SK-N-SH (cell line): ENCODE results near the gene CPAMD8. TPM values are rescaled to one million over a fixed set of nuclear protein-coding genes. Genes with fewer than 3 reads are reported as not detected.

Experiments
- CTCF ChIA-PET: fragments of 300-600, 350-600 bp; formaldehyde crosslinking; extraction: SDS; loops from one replicate; lab custom pipeline; 2021; lab: Yijun Ruan, JAX
- POLR2A ChIA-PET: fragments of 350-600 bp; sonication (Branson Sonifier 250); formaldehyde crosslinking; extraction: SDS; loops from one replicate; lab custom pipeline; 2020; ENCODE audit warnings: antibody characterized with exemption, inconsistent platforms; lab: Yijun Ruan, JAX
- DNase-seq: peaks from one replicate; pipeline ENCODE4 v3.0.0; 2012
- H2AFZ ChIP-seq: fragments of 200-600 bp; sonication (generic); 2 replicates; pipeline ENCODE4 v1.8.1; 2016; ENCODE audit warnings: antibody characterized with exemption, mild to moderate bottlenecking, low read depth
- H3F3A ChIP-seq: fragments of 200-600 bp; sonication (generic); replicated peaks from 2 replicates; pipeline ENCODE3; 2016; ENCODE audit warnings: antibody characterized with exemption, mild to moderate bottlenecking; ENCODE audit not compliant: insufficient read depth
- H3K27ac ChIP-seq, 2 experiments: fragments of 200-500 bp in 1 of 2; fragments of 200-600 bp in 1 of 2; sonication (Bioruptor generic) in 1 of 2; sonication (generic), shearing (Covaris generic) in 1 of 2; 2 replicates each; pipeline versions ENCODE4 v1.5.1 to v1.6.1; 2014 to 2016; ENCODE audit warnings: low read depth in 2 of 2, inconsistent platforms in 1 of 2, low read length in 1 of 2, mild to moderate bottlenecking in 1 of 2, mixed read lengths in 1 of 2
- H3K27me3 ChIP-seq: fragments of 200-600 bp; sonication (generic), shearing (Covaris generic); 2 replicates; pipeline ENCODE4 v1.6.1; 2016; ENCODE audit warnings: mixed run types; ENCODE audit not compliant: insufficient read depth
- H3K36me3 ChIP-seq, 2 experiments: fragments of 200-500 bp in 1 of 2; fragments of 200-600 bp in 1 of 2; sonication (Bioruptor generic) in 1 of 2; sonication (generic) in 1 of 2; replicated peaks in 1 of 2; 2 replicates each; pipeline versions ENCODE3 to v1.5.1; 2014 to 2016; ENCODE audit warnings: low read length in 1 of 2, mild to moderate bottlenecking in 1 of 2; ENCODE audit not compliant: insufficient read depth in 2 of 2, control insufficient read depth in 1 of 2
- H3K4me1 ChIP-seq, 2 experiments: fragments of 200-500 bp in 1 of 2; fragments of 200-600 bp in 1 of 2; sonication (Bioruptor generic) in 1 of 2; sonication (generic), shearing (Covaris generic) in 1 of 2; 2 replicates each; pipeline versions ENCODE4 v1.5.1 to v1.6.1; 2014 to 2016; ENCODE audit warnings: low read depth in 1 of 2, low read length in 1 of 2, mixed run types in 1 of 2; ENCODE audit not compliant: insufficient read depth in 2 of 2, control insufficient read depth in 1 of 2
- H3K4me2 ChIP-seq: fragments of 200-600 bp; sonication (generic), shearing (Covaris generic); 2 replicates; pipeline ENCODE4 v1.6.1; 2017; ENCODE audit warnings: mixed run types
- H3K4me3 ChIP-seq, 2 experiments: fragments of 200-500 bp in 1 of 2; fragments of 200-600 bp in 1 of 2; sonication (Bioruptor generic) in 1 of 2; sonication (generic), shearing (Covaris generic) in 1 of 2; 2 replicates each; pipeline versions ENCODE4 v1.5.1 to v1.8.1; 2014 to 2016; ENCODE audit warnings: low read depth in 2 of 2, inconsistent platforms in 1 of 2, low read length in 1 of 2, mild to moderate bottlenecking in 1 of 2, mixed read lengths in 1 of 2, moderate library complexity in 1 of 2
- H3K79me2 ChIP-seq: fragments of 200-600 bp; sonication (generic); 2 replicates; pipeline ENCODE4 v1.8.1; 2017; ENCODE audit warnings: mild to moderate bottlenecking; ENCODE audit not compliant: insufficient read depth
- H3K9ac ChIP-seq: fragments of 200-600 bp; sonication (generic); 2 replicates; pipeline ENCODE4 v1.6.1; 2017; ENCODE audit warnings: mixed run types
- H3K9me2 ChIP-seq: fragments of 200-600 bp; sonication (generic); 2 replicates; pipeline ENCODE4 v1.6.1; 2017; ENCODE audit warnings: mixed run types
- H3K9me3 ChIP-seq: fragments of 200-600 bp; sonication (generic); 2 replicates; pipeline ENCODE4 v1.6.1; 2017; ENCODE audit warnings: mixed run types, mild to moderate bottlenecking, moderate library complexity
- H4K20me1 ChIP-seq: fragments of 200-600 bp; sonication (generic); 2 replicates; pipeline ENCODE4 v1.6.1; 2017; ENCODE audit warnings: mild to moderate bottlenecking, mixed run types; ENCODE audit not compliant: insufficient read depth
- FOXJ3 ChIP-seq: sonication (generic); formaldehyde crosslinking; IDR thresholded peaks from 2 replicates; pipeline ENCODE4 v1.5.1; 2020; ENCODE audit warnings: mild to moderate bottlenecking, missing genetic modification reagents
- GABPA ChIP-seq: IDR thresholded peaks from 2 replicates; pipeline ENCODE4 v1.4.0; 2012; ENCODE audit warnings: low read depth, mild to moderate bottlenecking
- POLR2AphosphoS5 ChIP-seq: IDR thresholded peaks from 2 replicates; pipeline ENCODE4 v1.6.1; 2012; ENCODE audit warnings: low read depth, low read length
- RCOR1 ChIP-seq: fragments of 150-350 bp; IDR thresholded peaks from 2 replicates; pipeline ENCODE4 v1.6.1; 2017; ENCODE audit warnings: antibody characterized with exemption, low read length
- SMC3 ChIP-seq: IDR thresholded peaks from 2 replicates; pipeline ENCODE4 v1.6.1; 2012; ENCODE audit warnings: low read depth, low read length, improper control_type of control experiment
- WGBS: methylation state at CpG from one replicate; pipeline ENCODE4 v1.1.6; 2017; ENCODE audit warnings: low lambda C conversion rate; 5-methylcytosine and 5-hydroxymethylcytosine counted together
- polyA plus RNA-seq, 3 experiments: library from polyadenylated mRNA; depleted of rRNA; stranded (reverse); fragments of >200 nt; gene quantifications; 2 replicates each; pipeline ENCODE4 v1.2.3, GENCODE V29; 2012
- TF ChIP-seq, protein P1 (sequence below): IDR thresholded peaks from 2 replicates; pipeline ENCODE4 v1.6.1; 2012; ENCODE audit warnings: mild to moderate bottlenecking, low read depth, low read length, moderate library complexity
- TF ChIP-seq, protein P2 (sequence below): fragments of 150-350 bp; IDR thresholded peaks from 2 replicates; pipeline ENCODE4 v1.6.1; 2016; ENCODE audit warnings: mild to moderate bottlenecking, low read depth, low read length
- TF ChIP-seq, protein P3 (sequence below): IDR thresholded peaks from 2 replicates; pipeline ENCODE4 v1.4.0; 2012; ENCODE audit warnings: low read depth
- TF ChIP-seq, protein P4 (sequence below): IDR thresholded peaks from 2 replicates; pipeline ENCODE4 v1.4.0; 2012; ENCODE audit warnings: low read depth, borderline replicate concordance

CPAMD8 gene
- polyA plus RNA-seq, 1 of the 3 experiments (the other 2 are of a cell fraction) = 1.2 TPM

DNA sequence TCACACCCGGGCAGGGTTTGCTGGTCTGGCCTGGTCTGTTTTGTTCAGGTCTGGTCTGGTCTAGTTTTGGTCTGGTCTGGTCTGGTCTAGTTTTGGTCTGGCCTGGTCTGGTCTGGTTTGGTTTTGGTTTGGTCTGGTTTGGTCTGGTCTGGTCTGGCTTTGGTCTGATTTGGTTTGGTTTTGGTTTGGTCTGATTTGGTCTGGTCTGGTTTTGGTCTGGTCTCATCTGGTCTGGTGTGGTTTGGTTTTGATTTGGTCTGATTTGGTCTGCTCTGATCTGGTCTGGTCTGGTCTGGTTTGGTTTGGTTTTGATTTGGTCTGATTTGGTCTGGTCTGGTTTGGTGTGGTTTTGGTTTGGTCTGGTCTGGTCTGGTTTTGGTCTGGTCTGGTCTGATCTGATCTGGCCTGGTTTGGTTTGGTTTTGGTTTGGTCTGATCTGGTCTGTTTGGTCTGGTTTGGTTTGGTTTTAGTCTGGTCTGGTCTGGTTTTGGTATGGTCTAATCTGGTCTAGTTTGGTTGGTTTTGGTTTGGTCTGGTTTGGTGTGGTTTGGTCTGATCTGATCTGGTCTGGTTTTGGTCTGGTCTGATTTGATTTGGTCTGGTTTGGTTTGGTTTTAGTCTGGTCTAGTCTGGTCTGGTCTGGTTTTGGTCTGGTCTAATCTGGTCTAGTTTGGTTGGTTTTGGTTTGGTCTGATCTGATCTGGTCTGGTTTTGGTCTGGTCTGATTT is 152.2 kb downstream of the CPAMD8 start:
- Histone ChIP-seq H3K79me2 (0 out of 2 replicates have a peak, but pooled peaks cover 3% of the 10 kb centered on the region), H3K9me2 (no peaks in the 10 kb centered on the region), H3K4me3 (no peak overlapping the region), H3K27ac (no peak overlapping the region), H3K4me1 (no peaks in the 10 kb centered on the region), H3K9ac (no peak overlapping the region), H3K4me2 (no peak overlapping the region), H3K27me3 (no peaks in the 10 kb centered on the region), H2AFZ (no peak overlapping the region), H3K9me3 (no peaks in the 10 kb centered on the region), H4K20me1 (peaks cover 5% of the 10 kb centered on the region; the same call in 1 of the 2 replicates), H3K36me3 (peaks cover 12 to 62% of the 10 kb centered on the region in 2 experiments), H3F3A (no peaks in the 10 kb centered on the region)
- CTCF ChIA-PET = interaction anchor here (0.5 kb wide), 1 partner anchor 485 kb away, joined by 3 read pairs; no protein-coding TSS in a partner anchor
- no peak for DNase-seq
- POLR2A ChIA-PET = no interaction called here
- TF ChIP-seq, protein P1, sequence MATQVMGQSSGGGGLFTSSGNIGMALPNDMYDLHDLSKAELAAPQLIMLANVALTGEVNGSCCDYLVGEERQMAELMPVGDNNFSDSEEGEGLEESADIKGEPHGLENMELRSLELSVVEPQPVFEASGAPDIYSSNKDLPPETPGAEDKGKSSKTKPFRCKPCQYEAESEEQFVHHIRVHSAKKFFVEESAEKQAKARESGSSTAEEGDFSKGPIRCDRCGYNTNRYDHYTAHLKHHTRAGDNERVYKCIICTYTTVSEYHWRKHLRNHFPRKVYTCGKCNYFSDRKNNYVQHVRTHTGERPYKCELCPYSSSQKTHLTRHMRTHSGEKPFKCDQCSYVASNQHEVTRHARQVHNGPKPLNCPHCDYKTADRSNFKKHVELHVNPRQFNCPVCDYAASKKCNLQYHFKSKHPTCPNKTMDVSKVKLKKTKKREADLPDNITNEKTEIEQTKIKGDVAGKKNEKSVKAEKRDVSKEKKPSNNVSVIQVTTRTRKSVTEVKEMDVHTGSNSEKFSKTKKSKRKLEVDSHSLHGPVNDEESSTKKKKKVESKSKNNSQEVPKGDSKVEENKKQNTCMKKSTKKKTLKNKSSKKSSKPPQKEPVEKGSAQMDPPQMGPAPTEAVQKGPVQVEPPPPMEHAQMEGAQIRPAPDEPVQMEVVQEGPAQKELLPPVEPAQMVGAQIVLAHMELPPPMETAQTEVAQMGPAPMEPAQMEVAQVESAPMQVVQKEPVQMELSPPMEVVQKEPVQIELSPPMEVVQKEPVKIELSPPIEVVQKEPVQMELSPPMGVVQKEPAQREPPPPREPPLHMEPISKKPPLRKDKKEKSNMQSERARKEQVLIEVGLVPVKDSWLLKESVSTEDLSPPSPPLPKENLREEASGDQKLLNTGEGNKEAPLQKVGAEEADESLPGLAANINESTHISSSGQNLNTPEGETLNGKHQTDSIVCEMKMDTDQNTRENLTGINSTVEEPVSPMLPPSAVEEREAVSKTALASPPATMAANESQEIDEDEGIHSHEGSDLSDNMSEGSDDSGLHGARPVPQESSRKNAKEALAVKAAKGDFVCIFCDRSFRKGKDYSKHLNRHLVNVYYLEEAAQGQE = no peak
- TF ChIP-seq, protein P2, sequence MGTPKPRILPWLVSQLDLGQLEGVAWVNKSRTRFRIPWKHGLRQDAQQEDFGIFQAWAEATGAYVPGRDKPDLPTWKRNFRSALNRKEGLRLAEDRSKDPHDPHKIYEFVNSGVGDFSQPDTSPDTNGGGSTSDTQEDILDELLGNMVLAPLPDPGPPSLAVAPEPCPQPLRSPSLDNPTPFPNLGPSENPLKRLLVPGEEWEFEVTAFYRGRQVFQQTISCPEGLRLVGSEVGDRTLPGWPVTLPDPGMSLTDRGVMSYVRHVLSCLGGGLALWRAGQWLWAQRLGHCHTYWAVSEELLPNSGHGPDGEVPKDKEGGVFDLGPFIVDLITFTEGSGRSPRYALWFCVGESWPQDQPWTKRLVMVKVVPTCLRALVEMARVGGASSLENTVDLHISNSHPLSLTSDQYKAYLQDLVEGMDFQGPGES = no peak
- TF ChIP-seq POLR2AphosphoS5 (no peak), RCOR1 (no peak), GABPA (no peak), FOXJ3 (CRISPR knock-in tag) (no peak), SMC3 (no peak)
- TF ChIP-seq, protein P3, sequence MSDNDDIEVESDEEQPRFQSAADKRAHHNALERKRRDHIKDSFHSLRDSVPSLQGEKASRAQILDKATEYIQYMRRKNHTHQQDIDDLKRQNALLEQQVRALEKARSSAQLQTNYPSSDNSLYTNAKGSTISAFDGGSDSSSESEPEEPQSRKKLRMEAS = no peak
- TF ChIP-seq, protein P4, sequence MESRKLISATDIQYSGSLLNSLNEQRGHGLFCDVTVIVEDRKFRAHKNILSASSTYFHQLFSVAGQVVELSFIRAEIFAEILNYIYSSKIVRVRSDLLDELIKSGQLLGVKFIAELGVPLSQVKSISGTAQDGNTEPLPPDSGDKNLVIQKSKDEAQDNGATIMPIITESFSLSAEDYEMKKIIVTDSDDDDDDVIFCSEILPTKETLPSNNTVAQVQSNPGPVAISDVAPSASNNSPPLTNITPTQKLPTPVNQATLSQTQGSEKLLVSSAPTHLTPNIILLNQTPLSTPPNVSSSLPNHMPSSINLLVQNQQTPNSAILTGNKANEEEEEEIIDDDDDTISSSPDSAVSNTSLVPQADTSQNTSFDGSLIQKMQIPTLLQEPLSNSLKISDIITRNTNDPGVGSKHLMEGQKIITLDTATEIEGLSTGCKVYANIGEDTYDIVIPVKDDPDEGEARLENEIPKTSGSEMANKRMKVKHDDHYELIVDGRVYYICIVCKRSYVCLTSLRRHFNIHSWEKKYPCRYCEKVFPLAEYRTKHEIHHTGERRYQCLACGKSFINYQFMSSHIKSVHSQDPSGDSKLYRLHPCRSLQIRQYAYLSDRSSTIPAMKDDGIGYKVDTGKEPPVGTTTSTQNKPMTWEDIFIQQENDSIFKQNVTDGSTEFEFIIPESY = no peak
- WGBS = 60% methylated on average over 1 of the region's 1 CpG
